Superior temporal gyrus (tissue), 1 donor: ENCODE results near the gene PPA1.
"Not testable (repeated sequence)": the region's sequence is repeated elsewhere in the genome, so short reads cannot be mapped to it uniquely, and the experiment has no call there.

Experiments
- DNase-seq: peaks from one replicate; pipeline ENCODE4 v3.0.0-alpha.2; 2016; ENCODE audit errors: extremely low spot score

PPA1 gene

DNA sequence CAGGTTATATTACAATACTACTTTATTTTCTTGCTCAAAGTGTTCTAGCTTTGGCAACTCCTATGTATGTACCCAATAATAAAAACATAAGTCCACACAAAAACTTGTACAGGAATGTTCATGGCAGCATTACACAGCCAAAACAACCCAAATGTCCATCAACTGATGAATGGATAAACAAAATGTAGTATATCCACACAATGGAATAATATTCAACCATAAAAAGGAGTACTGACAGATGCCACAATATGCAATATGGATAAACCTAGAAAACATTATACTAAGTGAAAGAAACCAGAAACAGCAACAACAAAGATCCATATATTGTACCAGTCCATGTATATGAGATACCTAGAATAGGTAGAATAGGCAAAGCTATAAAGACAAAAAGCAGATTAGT, 21.0 kb downstream of the PPA1 start:
- no peak for DNase-seq

DNA sequence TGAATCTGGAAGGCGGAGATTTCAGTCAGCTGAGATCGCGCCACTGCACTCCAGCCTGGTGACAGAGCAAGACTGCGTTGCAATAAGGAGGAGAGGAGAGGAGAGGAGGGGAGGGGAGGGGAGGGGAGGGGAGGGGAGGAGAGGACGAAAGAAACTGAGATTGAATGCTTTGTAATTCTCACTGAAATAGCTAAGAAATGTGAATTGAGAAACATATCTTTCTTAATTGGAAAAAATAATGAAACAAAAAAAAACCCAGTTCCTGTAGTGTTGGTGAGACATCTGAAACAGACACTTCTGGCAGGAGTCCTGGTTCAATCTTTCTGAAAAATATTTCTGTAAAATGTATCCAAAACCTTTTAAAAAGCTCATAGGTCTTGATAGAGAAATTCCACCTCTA, 26.5 kb downstream of the PPA1 start:
- no peak for DNase-seq

DNA sequence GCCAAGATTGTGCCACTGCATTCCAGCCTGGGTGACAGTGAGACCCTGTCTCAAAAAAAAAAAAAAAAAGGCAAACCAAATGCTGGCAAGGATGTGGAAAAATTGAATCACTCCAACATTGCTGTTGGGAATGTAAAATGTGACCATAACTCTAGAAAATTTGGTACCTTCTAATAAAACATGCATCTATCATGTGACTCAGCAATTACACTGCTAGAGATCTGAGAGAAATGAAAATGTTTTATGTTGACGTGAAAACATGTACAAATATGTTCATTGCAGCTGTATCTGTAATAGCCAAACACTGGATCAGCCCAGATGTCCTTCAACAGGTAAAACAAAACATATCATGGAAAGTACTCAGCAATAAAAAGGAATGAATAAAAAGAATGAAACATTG, 32.1 kb downstream of the PPA1 start:
- no peak for DNase-seq

DNA sequence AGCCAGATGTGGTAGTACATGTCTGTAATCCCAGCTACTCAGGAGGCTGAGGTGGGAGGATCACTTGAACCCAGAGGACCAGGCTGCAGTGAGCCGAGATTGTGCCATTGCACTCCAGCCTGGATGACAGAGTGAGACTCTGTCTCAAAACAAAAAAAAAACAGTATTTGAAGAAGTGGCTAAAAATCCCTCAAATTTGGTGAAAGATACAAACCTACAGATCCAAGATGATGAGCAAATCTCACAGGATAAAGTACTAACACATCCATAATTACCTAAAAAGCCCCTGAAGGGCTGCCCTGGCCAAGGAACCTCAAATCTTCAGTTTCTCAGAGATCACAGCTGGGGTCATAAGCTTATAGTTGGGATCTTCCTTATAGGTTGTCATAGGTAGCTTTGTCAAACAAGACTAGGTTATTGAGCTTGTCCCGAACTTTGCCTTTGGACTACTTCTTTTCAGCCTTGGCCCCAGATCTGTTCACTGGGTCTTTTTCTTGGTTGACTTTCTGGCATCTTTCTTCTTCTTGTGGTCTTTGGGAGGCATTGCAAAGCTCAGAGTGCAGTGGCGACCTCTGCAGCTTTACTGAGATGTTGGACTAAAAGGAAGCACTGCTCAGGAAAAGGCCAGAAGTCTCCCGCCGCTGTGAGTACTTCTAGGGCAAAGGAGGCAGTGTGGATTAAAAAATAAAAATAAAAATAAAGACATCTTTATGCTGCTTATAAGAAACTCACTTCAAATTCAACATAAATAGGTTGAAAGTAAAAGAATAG, 34.3 kb downstream of the PPA1 start:
- DNase-seq = no peak

DNA sequence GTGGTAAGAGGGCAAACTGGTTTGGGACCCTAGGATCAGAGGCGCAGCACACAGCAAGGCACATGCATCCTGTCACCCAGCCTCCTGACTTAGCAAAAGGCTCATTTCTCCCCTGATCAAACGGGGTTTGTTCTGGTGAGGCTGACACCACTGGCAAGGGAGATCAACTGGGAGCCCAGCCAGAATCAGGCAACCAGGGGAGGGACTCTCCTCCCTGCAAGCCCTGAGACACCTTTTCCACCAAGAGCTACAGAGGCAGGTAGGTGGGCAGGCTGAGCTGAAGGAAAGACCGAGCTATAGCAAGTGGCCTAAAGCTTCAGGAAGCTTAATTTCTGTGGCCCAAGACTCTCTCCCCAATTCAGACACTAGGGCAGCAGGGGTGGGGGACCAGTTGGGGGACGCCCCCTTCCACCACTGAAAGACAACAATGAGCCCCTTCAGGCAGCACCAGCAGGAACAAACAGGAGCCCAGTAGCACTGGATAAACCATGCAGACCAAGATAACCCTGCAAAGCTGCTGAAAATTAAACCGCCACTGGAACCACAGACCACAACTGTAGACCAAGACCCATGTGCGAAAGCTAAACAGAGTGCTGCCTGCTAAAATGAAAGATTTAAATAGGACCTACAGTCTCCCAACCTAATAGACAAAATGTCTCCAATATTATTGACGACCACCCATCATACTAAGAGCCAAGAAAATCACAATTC, 35.8 kb downstream of the PPA1 start:
- DNase-seq = peak; percentile 62

DNA sequence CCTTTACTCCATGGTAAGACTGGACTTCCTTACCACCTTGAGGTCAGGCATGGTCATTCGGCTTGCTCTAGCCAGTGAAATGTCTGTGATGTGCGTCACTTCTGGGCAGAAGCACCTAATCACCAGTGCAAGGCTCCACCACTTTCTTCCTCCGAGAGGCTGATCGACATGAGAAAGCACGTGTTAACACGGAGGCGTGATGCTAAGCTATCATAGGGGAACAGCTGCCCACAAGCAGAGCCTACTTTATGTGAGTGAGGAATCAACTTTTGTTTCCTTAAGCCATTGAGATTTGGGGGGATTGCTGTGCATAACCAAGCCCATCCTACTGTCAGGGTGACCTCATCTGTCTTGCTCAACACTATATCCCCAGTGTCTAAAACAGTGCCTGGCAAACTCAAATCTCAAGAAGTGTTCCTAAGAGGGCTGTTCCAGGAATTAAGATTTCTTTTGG, 39.8 kb downstream of the PPA1 start:
- DNase-seq = no peak

DNA sequence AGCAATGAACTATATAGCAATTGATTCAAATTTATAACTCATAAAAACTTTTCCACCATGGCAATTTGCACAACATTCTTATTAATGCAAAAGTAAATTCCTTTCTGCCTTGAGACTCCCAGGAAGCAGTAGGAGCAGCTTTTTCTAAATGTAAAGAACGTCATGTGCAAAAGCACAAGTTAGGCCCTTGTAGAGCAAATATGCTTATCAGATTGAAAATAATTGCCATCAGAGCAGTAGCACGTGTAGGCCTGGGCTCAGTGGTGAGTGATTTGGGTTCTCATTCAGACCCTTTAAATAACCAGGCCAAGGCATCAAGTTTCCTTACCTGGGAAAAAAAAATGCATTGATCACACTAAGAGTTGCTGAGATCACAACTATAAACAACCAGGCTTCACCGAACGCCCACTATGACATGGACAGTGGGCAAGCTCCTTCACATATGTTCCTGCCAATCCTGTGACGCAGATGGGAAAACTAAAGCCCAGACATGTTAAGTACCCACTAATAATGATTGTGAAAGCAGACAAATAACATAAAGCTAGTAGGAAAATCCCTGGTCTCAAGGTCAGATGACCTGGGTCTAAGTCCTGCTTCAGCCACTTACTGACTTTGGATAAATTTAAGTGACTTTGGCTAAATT, 40.8 kb downstream of the PPA1 start:
- DNase-seq = no peak

DNA sequence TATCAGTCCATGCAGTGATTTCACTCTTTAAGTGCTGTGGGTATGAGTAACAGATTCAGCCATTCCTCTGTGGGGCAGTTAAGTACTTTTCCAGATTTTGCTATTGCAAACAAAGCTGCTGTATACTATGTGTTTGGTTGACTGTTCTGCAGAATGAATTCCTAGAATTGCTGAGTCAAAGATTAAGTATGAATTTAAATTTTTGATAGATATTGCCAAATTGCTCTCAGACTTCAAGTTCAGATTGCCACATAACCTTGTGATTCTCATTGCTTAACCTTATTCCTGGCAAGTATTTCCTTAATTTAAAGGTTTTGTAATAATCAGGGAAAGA, 41.3 kb downstream of the PPA1 start:
- no peak for DNase-seq

DNA sequence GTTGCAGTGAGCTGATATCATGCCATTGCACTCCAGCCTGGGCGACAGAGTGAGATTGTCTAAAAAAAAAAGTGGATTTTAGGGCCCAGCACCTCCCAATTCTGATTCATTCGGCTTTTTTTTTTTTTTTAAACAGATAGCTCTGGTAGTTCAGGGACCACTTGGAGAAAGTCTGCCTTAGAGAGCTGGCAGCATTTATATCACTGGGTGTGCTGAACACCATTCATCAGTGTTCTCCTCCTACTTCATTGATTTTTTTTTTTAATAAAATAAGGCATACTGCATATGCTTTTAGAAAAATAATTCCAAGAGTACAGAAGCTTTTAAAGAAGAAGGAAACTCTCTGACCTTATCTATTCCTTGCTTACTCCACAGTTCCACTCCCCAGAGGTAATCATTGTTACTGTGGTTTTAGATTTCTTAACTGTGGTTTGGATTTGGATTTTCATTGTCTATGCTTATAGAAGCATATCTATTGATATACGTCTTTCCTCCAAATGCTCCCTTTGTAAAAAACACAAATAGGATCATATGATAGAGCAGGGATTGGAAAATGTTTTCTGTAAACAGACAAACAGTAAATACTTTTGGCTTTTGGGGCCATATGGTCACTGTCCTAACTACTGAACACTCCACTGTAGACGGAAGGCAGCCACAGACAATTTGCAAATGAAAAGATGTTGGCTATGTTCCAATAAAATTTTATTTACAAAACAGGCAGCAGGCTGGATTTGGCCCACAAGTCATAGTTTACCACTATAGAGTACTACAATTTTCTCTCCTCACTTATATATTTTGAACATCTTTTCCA, 41.9 kb downstream of the PPA1 start:
- DNase-seq = no peak

DNA sequence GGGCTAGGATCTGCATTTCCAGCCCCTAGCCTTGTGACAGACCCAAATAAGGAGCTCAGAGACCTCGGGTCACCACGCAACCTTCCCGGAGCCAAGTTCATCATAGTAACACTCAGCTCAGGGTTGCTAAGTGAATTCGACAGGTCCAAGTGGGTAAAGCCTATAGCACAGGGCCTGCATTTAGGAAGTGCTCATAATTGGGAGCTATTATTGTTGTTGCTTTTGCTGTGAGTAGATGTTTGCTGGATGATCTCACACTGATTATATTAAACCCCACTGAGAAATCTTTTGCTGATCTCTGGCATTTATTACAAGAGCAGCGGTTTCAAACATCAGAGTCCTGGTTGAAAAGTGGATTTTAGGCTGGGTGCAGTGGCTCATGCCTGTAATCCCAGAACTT, 42.6 kb downstream of the PPA1 start:
- DNase-seq = no peak

DNA sequence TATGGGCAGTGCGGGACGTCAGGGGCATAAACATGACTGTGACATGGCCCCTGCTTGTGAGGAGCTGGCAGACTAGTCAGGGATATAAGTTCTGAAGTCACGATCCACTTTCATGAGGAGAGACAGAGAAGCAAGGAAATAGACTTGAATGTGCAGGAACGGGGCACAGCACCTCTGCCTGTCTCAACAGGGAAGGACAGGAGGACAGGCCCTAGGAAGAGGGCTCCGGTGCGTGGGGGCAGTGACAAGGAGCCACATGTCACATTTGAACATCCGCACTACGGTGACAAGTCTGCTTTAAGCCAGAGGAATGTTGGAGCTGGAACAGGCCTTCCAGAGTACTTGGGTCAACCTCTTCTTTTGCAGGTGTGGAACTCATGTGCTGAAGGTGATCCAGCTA, 43.1 kb downstream of the PPA1 start:
- DNase-seq = no peak

DNA sequence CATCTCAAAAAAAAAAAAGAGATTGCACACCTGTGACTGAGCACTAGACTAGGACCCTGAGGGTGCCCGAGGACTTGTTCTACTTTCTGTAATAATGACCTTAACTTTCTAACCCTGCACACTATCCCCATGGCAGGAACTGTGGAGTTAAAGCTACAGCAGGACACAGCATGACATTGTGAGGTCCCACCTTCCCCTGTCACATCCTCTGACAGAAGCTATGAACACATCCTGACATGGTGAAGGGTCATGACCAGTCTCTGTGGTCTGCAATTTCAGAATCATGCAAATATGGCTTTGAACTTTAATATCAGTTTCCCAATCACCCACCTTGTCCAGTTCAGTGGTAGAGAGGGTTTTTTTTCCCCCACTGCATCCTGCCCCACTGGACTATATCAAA, 44.5 kb downstream of the PPA1 start:
- DNase-seq = no peak

DNA sequence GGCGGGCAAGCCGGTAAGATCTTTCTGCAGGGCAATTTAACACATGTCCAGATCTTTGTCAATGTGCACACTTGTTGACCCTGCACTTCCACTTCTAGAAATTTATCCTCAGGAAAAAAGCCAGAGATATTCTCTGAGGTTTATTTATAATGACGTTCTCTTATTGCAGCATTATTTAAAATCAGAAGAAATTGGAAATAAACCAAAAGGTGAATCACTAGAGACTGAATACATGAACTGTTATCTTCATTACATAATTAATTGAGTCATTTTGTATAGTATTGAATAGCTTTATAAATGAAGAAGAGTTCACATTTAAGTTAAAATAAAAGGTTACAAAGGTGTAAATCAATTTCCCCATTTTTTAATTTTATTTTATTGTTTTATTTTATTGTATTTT, 46.7 kb downstream of the PPA1 start:
- DNase-seq = no peak

DNA sequence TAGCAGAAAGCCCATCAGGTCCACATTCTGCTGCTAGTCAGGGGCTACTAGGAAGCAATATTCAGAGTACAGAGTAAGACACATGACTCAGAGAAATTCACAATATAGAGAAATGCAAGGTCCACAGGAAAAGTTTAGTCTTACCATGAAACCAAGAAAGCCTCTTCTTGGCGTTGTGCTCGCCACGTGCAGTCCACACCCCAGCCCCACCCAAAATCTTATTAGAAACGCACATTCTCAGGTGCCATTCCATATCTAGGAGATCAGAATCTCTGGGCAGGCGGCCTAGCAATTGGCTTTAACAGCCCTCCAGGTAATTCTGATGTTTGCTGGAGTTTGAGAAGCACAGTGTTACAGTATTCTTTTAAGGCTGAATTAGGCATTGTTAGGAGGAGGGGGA, 47.1 kb downstream of the PPA1 start:
- no peak for DNase-seq

DNA sequence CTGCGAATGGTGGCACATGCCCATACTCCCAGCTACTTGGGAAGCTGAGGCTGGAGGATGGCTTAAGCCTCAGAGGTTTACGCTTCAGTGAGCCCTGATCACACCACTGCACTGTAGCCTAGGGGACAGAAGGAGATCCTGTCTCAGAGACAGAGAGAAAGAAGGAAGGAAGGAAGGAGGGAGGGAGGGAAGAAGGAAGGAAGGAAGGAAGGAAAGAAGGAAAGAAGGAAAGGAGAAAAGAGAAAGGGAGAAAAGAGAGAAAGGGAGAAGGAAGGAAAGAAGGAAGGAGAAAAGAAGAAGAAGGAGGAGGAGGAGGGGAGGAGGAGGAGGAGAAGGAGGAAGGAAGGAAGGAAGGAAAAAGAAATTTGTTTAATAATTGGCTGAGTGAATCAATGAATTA, 49.9 kb downstream of the PPA1 start:
- DNase-seq = no peak

DNA sequence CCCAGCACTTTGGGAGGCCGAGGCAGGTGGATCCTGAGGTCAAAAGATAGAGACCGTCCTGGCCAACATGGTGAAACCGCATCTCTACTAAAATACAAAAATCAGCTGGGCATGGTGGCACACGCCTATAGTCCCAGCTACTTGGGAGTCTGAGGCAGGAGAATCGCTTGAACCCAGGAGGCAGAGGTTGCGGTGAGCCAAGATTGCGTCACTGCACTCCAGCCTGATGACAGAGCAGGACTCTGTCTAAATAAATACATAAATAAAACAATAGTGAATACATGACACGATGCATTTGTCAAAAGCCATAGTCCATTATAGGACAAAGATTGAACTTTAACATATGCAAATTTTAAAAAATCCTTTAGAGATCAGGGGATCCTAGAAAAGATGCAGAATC, 54.0 kb downstream of the PPA1 start:
- DNase-seq = not testable (repeated sequence)

DNA sequence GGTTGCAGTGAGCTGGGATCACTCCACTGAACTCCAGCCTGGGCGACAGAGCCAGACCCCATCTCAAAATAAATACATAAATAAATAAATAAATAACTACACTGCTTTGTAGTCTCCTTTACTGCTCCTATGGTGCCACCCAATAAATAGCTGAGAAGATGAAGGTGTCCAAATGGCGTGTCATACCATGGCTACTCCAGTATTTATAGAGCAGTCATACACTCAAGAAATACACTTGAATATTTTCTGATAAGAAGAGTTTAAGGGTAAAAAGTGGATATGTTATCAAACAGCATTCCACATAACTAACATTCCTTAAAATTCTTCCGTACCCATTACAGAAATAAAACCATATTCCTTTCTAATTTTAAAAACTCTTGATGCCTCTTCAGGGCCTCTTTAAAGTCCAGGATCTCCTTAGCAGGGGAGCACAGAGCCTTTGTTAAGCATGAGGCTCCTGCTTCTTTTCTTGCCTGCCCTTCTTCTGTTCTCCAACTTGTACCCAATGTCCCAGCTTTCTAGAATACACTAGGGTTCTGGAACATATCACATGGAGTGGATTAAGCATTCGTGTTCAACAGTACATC, 55.0 kb downstream of the PPA1 start:
- DNase-seq = no peak

DNA sequence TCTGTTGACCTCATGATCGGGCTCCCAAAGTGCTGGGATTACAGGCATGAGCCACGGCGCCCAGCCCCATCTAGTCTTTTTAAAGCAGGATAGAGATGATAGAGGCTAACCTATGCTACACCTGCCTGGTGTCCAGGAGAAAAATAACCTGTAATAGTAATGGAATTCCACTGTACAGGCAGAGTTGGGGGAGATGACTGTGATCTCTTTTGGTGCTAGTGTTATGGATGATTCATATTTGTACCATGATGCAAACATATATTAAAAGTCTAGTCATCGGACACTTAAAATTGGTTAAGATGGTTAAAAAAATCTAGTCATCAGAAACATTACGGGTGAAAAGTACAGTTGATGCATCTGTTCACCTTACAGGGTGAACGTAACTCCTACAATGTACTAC, 56.8 kb downstream of the PPA1 start:
- no peak for DNase-seq

DNA sequence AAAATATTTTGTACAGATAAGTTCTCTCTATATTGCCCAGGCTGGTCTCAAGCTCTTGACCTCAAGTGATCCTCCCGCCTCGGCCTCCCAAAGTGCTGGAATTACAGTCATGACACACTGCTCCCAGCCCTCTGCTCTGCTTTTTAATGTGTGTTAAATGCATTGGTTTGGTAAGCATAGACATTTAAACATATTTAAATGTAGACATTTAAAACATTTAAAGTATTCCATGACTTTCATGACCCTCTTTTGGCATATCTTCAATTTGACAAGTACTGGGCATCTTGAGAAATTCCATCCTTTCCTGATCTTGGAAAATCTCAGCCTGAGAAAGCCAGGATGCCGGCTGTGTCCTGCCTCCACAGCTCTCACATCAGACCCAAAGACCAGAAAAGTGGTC, 57.7 kb downstream of the PPA1 start:
- no peak for DNase-seq

DNA sequence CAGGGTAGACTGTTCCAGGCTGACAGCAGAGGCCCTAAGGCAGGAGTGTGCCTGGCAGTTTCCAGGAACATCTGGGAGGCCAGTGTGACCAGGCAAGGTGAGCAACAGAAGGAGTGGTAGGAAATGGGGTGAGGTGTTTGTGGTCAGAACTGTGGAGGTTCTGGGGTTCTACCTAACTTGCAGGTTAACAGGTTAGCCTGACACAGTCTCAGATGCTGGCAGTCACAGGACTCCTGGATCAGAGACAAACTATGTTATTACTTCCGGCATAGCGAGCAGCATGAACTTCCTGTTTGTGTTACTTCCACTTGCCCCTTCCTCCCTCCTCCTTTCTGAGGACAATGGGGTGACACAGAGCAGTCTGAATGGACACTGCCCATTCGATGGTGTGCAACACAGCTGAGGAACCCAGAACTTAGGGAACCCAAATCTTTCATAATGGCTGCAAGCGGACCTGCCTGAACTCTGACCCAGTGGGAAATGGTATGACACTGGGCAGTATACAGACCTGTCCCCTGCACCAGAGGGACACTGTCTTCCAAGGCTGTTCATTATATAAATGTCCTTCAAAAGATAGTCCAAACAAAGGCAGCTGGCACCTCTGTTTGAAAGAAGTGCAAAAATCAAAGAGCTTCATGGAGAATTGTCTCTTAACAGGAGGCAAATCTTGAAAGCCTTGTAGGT, 59.0 kb downstream of the PPA1 start:
- DNase-seq = peak; percentile 18

DNA sequence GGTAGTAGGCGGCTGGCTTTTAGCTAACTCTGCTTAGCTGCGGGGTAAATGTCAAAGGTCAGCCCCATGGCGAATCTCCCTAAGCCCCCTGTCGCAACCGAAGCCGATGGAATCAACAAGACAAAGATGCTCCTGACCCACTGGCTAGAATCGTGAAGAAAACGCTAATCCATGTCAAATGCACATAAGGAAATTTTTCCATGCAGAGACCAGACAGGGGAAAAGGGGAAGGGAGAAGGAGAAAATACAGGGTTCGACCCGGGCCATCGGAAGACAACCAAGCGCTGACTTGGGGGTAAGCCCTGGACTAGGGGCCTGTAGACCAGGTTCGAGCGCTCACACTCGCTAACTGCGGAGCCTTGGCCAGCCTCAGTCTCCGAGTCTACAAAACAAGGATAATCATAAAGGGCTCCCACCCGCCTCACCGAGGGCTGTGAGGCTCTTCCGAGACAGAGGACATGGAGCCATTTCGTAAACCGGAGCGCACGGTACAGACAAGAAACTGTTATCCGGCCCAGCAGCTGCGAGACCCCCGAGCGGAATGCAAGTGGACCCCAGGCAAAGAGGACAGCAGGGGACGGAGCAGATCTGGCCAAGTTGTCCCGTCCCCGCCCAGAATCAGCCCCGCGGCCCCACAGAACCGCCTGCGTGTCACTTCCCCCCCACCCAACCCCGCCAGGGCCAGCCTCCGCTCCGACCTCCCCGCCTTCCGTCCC, 63.4 kb downstream of the PPA1 start:
- peak; percentile 24 for DNase-seq
